ENCODE results near the gene UCHL3.

UCHL3 gene

GRCh38 chr13:75635101-75635827 is 85.7 kb downstream of the UCHL3 start:
- no peak for DNase-seq

GRCh38 chr13:75635828-75636435 is 86.3 kb downstream of the UCHL3 start, which contains the start of gene LMO7:
TSS of gene LMO7 (plus strand) at chr13:75636330. CDS start at chr13:75636658, 328 bp downstream.
- DNase-seq, result no peak

- no peak for DNase-seq
Measured at GRCh38 chr13:75636436-75637180, 87.0 kb downstream of the UCHL3 start.

GRCh38 chr13:75637181-75637750 is 87.7 kb downstream of the UCHL3 start:
- DNase-seq, result no peak

GRCh38 chr13:75639454-75639853 is 89.9 kb downstream of the UCHL3 start:
- DNase-seq, result no peak

GRCh38 chr13:75641026-75641425 is 91.4 kb downstream of the UCHL3 start:
- DNase-seq, result no peak

DNA sequence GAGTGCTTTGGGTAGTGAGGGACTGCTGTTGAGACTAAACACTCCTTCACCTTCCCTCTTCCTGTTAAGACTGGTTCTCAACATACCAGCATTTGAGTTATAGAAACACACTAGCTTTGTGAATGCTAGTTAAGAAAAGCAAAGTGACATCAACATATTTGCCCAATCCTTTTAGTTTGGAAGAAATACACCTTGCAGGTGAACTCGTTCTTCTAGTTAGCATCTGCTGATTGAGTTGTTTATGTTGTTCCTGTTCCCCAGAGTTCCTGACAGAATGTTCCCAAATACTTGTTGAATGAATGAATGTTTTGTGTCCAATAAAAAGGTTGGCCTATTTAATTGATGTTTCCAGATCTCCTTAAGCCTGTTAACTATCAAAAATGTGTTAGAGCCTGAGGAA is 93.6 kb downstream of the UCHL3 start:
- no peak for DNase-seq

DNA sequence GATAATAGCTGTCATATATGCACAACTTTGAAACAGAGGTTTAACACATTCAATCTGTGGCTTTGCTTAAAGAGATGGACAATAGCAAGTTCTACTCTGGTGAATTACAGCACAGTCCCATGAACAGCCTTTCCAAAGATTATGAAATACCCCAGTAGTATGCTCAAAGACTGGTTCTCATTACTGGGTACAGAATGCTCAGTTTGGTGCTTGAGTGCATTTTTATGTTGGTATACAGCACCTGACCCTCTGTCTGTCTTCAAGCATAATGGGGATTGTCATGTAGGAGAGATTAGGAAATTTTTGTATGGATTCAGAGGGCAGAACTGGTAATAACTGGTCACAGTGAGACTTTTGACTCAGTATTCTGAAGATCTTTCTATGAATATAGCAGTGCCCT is 94.1 kb downstream of the UCHL3 start:
- no peak for DNase-seq

DNA sequence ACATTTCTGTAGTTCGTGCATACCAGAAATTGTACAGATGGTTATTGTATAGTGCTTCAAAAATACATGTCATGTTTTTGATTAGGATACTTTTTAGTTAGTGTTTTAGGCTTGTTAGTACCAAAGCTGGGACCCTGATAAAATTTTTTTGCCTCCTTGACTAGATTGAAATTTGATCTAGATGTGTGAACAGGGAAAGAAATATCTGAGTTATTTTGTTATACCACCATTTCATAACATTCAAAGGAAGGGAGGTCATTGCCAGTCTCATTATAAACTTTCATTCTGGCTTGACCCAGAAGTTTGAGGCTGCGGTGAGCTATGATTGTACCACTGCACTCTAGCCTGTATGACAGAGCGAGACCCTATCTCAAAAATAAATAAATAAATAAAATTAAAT is 95.5 kb downstream of the UCHL3 start:
- no peak for DNase-seq

DNA sequence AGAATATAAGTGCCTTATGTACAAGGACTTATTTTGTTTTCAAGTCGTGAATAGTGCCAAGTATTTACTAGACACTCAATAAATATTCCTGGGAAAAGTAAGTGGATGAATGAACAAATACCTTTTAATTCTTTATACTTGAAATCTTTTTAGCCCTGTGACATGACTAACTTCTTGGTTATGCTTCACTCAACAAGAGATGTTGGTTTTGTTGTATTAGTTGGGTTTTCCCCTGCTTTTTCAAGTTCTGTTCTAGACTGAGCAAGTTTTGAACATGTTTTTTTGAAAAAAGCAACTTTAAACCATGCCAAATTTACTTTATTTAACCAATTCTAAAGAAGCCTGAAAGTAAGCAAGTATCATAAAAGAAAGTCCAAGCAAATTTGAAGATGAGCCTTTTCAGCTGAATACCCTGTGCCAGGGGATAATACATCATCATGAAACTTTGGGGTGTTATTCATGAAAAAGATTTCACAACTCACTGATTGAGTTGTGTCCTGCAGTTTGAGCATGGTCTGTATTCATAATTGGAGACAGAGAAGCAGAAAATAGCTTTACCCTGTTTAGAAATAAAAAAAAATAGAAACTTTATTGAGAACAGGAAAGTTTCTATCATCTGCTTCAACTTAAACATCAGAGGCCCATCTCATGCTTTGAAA is 97.7 kb downstream of the UCHL3 start:
- DNase-seq, result no peak

GRCh38 chr13:75648446-75648845 is 98.9 kb downstream of the UCHL3 start:
- no peak for DNase-seq

DNA sequence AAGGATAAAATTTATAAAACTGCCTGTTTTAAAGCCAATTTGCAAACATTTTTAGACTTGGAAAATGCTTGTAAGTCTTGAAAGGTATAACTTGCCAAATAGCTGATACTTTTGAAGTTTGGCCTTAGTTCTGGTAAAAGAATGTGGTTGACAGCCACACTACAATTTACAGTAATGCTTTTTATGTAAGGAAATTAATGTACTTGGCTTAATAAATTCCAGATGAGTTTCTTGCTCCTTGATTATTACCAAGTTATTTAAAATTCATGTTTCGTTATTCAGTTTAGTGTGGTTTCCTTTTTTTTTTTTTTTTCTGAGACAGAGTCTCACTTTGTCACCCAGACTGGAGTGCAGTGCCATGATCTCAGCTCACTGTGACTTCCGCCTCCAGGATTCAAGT is 101.4 kb downstream of the UCHL3 start:
- no peak for DNase-seq

DNA sequence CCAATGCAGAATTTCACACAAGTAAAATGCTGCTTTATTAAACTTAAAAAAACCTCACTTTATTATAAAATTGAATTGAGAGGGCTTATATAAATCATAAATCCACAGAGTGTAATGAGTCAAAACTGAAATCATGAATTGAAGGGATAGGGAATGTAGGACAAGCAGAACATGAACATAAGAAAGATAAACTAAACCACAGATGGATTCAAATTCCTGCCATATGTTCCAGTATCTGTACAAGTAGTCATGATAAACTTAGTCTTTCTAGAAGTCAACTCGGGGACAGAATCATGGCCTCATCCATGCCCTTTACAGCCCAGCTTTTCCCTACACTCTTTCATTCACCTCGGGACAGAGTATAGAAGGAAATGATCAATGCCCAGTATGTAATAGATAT is 103.1 kb downstream of the UCHL3 start:
- no peak for DNase-seq
